GM21737 (cell line): ENCODE results near the gene RGS11.

ENCODE experiments used
- ATAC-seq: cut with Tn5 transposase; IDR thresholded peaks from one replicate; pipeline ENCODE4 v1.9.1; 2021; ENCODE audit warnings: mild to moderate bottlenecking, moderate library complexity; ENCODE audit not compliant: unreplicated experiment

Gene RGS11

GRCh38 chr16:275786-276232, at the start of gene RGS11:
TSS of gene RGS11 (minus strand) at chr16:275944. CDS start at chr16:275911, 33 bp downstream.
- no peak for ATAC-seq

- no peak for ATAC-seq
Observed at GRCh38 chr16:324451-325334, 48.9 kb upstream of the RGS11 start.

GRCh38 chr16:324201-324450, 48.4 kb upstream of the RGS11 start:
- ATAC-seq, result no peak

- ATAC-seq, result no peak
Observed at GRCh38 chr16:322476-323143, 46.9 kb upstream of the RGS11 start.

- no peak for ATAC-seq
Observed at GRCh38 chr16:321532-321931, 45.8 kb upstream of the RGS11 start.

- no peak for ATAC-seq
Observed at GRCh38 chr16:320206-320605, 44.5 kb upstream of the RGS11 start.

- ATAC-seq, result no peak
Observed at GRCh38 chr16:318628-319027, 42.9 kb upstream of the RGS11 start.

- no peak for ATAC-seq
Observed at GRCh38 chr16:317583-317982, 41.8 kb upstream of the RGS11 start.

GRCh38 chr16:316741-317464, 41.2 kb upstream of the RGS11 start:
- no peak for ATAC-seq

- no peak for ATAC-seq
Observed at GRCh38 chr16:314795-315299, 39.1 kb upstream of the RGS11 start.

- ATAC-seq, result no peak
Observed at GRCh38 chr16:314351-314750, 38.6 kb upstream of the RGS11 start.

GRCh38 chr16:311725-312124, 36.0 kb upstream of the RGS11 start:
- ATAC-seq, result no peak

GRCh38 chr16:309476-309875, 33.7 kb upstream of the RGS11 start:
- no peak for ATAC-seq

GRCh38 chr16:307691-308312, 32.1 kb upstream of the RGS11 start:
- no peak for ATAC-seq

GRCh38 chr16:306911-307370, 31.2 kb upstream of the RGS11 start:
- ATAC-seq, result no peak

GRCh38 chr16:305916-306626, 30.3 kb upstream of the RGS11 start:
- no peak for ATAC-seq

GRCh38 chr16:303760-304505, 28.2 kb upstream of the RGS11 start:
- no peak for ATAC-seq

GRCh38 chr16:301950-302349, 26.2 kb upstream of the RGS11 start:
- ATAC-seq, result no peak

- ATAC-seq, result no peak
Observed at GRCh38 chr16:301235-301634, 25.5 kb upstream of the RGS11 start.

- ATAC-seq, result no peak
Observed at GRCh38 chr16:297832-298231, 22.1 kb upstream of the RGS11 start.
